Omental fat pad (tissue), 4 donors: ENCODE measurements around the gene KRTAP9-9. TPM values are rescaled to one million over a fixed set of nuclear protein-coding genes. Genes with fewer than 3 reads are reported as not detected.
"Not testable (repeated sequence)": the region's sequence is repeated elsewhere in the genome, so short reads cannot be mapped to it uniquely, and the experiment has no call there.

Source experiments
- ATAC-seq: fragments of 150-250 bp; one replicate; pipeline ENCODE4 v1.9.1; 2016; ENCODE audit warnings: mild to moderate bottlenecking, moderate library complexity; ENCODE audit not compliant: low FRiP score
- DNase-seq: peaks from one replicate; pipeline ENCODE4 v3.0.0-alpha.2; 2019; ENCODE audit warnings: low spot score
- CTCF ChIP-seq, 3 donors: fragments of 450-650 bp; IDR thresholded peaks; one replicate each; pipeline ENCODE4 v1.5.1; 2016 to 2017; ENCODE audit warnings: antibody characterized with exemption in 3 of 3, mild to moderate bottlenecking in 3 of 3, moderate library complexity in 2 of 3
- total RNA-seq, 4 donors: library from RNA; depleted of rRNA; stranded (reverse); fragments of >200 nt; gene quantifications; one replicate each; pipeline ENCODE4 v1.1.0, GENCODE V29; 2016

The KRTAP9-9 gene
- total RNA-seq, 4 donors from 2014 or later: not detected

GRCh38 chr17:41256291-41256685, 1.1 kb downstream of the KRTAP9-9 start:
- TF ChIP-seq CTCF (IDR thresholded peaks at IDR 0.05): no peak
- no peak for DNase-seq
- ATAC-seq: no peak

GRCh38 chr17:41258406-41258805, 3.2 kb downstream of the KRTAP9-9 start:
- no peak for TF ChIP-seq CTCF (IDR thresholded peaks at IDR 0.05)
- ATAC-seq (no peak), DNase-seq (no peak)

DNA sequence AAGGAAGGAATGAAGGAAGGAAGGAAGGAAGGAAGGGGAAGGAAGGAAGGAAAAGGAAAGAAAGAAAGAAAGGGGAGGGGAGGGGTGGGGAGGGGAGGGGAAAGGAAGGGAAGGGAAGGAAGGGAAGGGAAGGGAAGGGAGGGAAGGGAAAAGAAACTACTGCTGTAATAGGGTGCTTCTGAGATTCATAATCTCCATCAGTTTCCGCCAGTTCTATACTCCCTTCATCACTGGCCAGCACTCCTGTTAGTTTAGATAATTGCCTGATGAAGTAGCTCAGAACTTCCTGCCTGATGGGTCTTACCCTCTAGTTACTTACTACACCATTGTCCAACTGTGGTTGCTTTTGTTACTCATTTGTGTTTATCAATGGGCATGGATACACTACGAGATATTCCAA, 8.0 kb downstream of the KRTAP9-9 start:
- DNase-seq: no peak
- ATAC-seq: no peak
- no peak for TF ChIP-seq CTCF (IDR thresholded peaks at IDR 0.05)

DNA sequence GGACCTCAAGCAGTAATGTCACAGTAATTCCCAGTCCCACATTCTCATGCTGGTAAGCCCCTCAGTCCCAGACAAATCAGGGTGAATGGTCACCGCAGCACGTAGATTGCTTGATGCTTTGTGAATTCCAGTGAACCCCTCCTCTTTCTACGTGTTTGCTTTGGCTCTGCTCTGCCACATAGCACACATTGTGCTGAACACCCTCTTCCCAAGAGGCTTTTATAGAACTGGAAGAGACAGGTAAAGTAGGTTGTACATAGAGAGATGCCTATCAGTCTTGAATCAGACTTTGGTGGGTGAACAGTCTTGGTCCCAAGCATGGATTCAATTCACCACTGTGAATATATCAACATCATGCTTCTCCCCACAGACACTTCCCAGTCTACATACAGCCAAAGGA, 9.4 kb downstream of the KRTAP9-9 start:
- no peak for DNase-seq
- TF ChIP-seq CTCF (IDR thresholded peaks at IDR 0.05): no peak
- ATAC-seq: no peak

DNA sequence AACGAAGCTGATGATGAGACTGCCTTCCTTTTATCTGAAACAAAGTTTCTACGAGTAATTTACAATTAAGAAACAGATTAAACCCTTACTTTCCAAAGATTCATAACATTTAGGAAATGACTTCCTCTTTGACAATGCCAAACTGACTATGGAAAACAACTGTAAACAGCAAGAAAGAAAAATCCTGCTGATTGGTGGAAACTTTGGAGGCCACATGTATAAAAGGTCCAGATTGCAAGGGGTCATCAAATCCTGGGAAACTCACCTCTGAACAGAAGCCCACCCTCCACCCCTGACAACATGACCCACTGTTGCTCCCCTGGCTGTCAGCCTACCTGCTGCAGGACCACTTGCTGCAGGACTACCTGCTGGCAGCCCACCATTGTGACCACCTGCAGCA, 9.9 kb downstream of the KRTAP9-9 start, which contains the start of gene KRTAP9-6:
TSS of gene KRTAP9-6 (plus strand) at position 301 of the 400 bp plus-strand sequence. CDS start at position 301, 0 bp downstream.
- DNase-seq (no peak), ATAC-seq (no peak)
- no peak for TF ChIP-seq CTCF (IDR thresholded peaks at IDR 0.05)

- ATAC-seq (no peak), DNase-seq (no peak)
- no peak for TF ChIP-seq CTCF (IDR thresholded peaks at IDR 0.05)
Measured at GRCh38 chr17:41267711-41268110, 12.5 kb downstream of the KRTAP9-9 start.

DNA sequence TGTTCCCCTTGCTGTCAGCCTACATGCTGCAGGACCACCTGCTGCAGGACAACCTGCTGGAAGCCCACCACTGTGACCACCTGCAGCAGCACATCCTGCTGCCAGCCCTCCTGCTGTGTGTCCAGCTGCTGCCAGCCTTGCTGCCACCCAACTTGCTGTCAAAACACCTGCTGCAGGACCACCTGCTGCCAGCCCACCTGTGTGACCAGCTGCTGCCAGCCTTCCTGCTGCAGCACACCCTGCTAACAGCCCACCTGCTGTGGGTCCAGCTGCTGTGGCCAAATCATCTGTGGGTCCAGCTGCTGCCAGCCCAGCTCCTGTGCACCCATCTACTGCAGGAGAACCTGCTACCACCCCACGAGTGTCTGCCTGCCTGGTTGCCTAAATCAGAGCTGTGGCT, 16.1 kb downstream of the KRTAP9-9 start:
- DNase-seq, ATAC-seq: not testable (repeated sequence)

DNA sequence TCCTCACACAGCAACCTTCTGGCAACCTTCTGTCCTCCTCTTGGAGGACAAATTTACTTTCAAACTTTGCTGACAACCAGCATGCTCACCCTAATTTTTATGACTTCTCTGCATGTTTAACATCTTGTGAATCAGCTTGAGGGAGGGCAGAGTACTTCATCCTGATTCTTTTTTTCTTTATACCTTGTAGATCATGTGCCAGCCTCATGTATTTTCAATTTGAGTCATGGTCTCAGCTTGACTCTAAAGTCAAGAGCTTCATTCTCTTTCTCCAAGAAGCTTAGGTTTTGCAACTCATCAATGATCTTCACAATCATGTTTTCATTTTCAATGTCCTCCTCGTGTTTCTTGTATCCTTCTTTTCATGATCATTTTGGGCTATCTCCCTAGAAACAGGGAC, 16.7 kb downstream of the KRTAP9-9 start:
- no peak for DNase-seq
- ATAC-seq: no peak
- no peak for TF ChIP-seq CTCF (IDR thresholded peaks at IDR 0.05)

- ATAC-seq, DNase-seq: not testable (repeated sequence)
Measured at GRCh38 chr17:41275648-41276190, 20.5 kb downstream of the KRTAP9-9 start, which contains the start of gene KRTAP9-7. Gene KRTAP9-7 (plus strand): TSS chr17:41275698. CDS start chr17:41275698, 0 bp downstream.
